Ascending aorta (tissue), 2 donors: ENCODE measurements around the gene ATP5ME. TPM values are rescaled to one million over a fixed set of nuclear protein-coding genes. Genes with fewer than 3 reads are reported as not detected.

Experiments
- DNase-seq, 2 donors: peaks; one replicate each; pipeline ENCODE4 v3.0.0-alpha.2; 2019; ENCODE audit warnings: low spot score in 2 of 2
- H3K27ac ChIP-seq, 2 donors: fragments of 200-600 bp; sonication (generic); one replicate each; pipeline ENCODE4 v1.5.1; 2016 to 2017; ENCODE audit warnings: mild to moderate bottlenecking in 1 of 2
- H3K27me3 ChIP-seq: fragments of 200-600 bp; sonication (generic); one replicate; pipeline ENCODE4 v1.5.1; 2017
- H3K36me3 ChIP-seq, 2 donors: fragments of 200-600 bp; sonication (generic); one replicate each; pipeline ENCODE4 v1.5.1; 2016
- H3K4me1 ChIP-seq, 2 donors: fragments of 200-600 bp; sonication (generic); one replicate each; pipeline ENCODE4 v1.5.1; 2016 to 2017; ENCODE audit warnings: mild to moderate bottlenecking in 1 of 2
- H3K4me3 ChIP-seq, 2 donors: fragments of 200-600 bp; sonication (generic); one replicate each; pipeline ENCODE4 v1.5.1; 2016 to 2017; ENCODE audit warnings: mild to moderate bottlenecking in 1 of 2
- H3K9me3 ChIP-seq, 2 donors: fragments of 200-600 bp; sonication (generic); one replicate each; pipeline ENCODE4 v1.5.1; 2016
- intact Hi-C: fragments of 100-400 bp; cut with DNase I; formaldehyde crosslinking; loops from one replicate; pipeline ENCODE4 v1.15.1; 2023
- total RNA-seq: library from RNA; depleted of rRNA; stranded (reverse); fragments of >200 nt; gene quantifications from one replicate; pipeline ENCODE4 v1.1.0, GENCODE V29; 2016
- TF ChIP-seq, protein P1 (sequence below), 3 experiments: fragments of 200-600 bp in 2 of 3; fragments of 450-650 bp in 1 of 3; sonication (generic) in 2 of 3; IDR thresholded peaks; one replicate each; pipeline ENCODE4 v1.5.1; 2016 to 2019; ENCODE audit warnings: antibody characterized with exemption in 3 of 3, mild to moderate bottlenecking in 1 of 3, moderate library complexity in 1 of 3

The ATP5ME gene
- total RNA-seq, 1 donor from 2014 or later: not detected

DNA sequence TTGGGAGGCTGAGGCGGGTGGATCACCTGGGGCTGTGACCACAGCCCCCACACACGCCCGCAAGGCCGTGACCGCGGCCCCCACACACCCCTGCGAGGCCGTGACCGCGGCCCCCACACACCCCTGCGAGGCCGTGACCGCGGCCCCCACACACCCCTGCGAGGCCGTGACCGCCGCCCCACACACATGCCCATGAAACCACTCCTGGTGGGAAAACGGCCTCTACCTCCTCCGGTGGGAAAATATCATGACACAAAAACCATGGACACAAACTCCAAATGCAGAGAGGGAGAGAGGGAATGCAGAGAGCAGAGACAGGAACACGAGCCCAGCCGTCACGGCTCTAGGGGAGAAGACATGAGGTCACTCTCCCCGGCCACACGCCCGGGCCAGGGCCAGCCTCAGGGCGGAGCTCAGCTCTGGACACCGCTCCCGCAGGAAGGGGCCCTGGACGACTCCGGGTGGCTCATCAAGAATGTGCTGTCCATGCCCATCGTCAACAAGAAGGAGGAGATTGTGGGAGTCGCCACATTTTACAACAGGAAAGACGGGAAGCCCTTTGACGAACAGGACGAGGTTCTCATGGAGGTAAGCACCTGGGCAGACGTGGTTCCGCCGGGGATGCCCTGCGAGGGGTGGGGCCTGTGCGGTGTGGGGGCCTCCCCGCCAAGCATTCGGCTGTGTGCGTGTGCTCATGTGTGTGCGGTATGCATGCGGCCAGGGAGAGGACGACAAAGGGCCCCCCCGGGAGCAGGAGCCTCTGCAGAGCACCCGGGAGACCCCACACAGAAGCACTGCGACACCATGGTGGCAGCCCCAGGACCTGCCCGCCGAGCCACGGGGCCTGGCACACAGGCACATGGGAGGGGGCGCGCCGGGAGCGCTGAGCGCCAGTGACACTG is 17.4 kb downstream of the ATP5ME start:
- intact Hi-C loops: no loop called here
- TF ChIP-seq, protein P1, sequence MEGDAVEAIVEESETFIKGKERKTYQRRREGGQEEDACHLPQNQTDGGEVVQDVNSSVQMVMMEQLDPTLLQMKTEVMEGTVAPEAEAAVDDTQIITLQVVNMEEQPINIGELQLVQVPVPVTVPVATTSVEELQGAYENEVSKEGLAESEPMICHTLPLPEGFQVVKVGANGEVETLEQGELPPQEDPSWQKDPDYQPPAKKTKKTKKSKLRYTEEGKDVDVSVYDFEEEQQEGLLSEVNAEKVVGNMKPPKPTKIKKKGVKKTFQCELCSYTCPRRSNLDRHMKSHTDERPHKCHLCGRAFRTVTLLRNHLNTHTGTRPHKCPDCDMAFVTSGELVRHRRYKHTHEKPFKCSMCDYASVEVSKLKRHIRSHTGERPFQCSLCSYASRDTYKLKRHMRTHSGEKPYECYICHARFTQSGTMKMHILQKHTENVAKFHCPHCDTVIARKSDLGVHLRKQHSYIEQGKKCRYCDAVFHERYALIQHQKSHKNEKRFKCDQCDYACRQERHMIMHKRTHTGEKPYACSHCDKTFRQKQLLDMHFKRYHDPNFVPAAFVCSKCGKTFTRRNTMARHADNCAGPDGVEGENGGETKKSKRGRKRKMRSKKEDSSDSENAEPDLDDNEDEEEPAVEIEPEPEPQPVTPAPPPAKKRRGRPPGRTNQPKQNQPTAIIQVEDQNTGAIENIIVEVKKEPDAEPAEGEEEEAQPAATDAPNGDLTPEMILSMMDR (IDR thresholded peaks at IDR 0.05): no peak
- no peak overlapping the region for H3K4me3 ChIP-seq
- DNase-seq: no peak
- no peaks in the 10 kb centered on the region for H3K36me3 ChIP-seq
- H3K27me3 ChIP-seq: no peaks in the 10 kb centered on the region
- H3K4me1 ChIP-seq: no peaks in the 10 kb centered on the region
- no peak overlapping the region for H3K27ac ChIP-seq
- H3K9me3 ChIP-seq: no peaks in the 10 kb centered on the region

DNA sequence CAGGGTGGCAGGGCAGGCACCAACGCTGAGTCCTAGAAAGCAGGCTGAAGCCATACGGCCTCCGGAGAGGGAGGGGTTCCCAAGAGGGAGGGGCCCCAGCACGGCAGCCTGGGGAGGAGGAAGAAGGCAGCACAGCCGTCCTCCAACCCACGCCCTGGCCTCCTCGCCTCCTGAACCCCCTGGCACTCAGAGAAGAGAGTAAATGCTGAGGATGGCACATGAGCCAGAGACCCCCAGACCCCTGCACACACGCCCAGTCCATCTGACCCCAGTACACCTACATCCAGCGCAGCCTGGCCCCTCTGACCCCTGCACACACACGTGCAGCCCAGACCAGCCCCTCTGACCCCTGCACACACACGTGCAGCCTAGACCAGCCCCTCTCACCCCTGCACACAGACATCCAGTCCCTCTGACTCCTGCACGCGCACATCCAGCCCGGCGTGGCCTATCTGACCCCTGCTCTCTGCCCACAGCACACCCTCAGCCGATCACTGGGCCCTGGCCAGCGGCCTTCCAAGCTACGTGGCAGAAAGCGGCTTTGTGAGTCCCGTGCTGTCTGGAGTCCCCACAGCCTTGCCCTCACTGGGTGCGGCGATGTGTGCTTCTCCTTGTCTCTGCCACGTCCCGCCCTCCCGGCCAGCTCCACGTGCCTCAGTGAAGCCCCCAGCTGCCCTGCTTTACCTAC is 18.5 kb downstream of the ATP5ME start:
- DNase-seq: no peak
- intact Hi-C loops: no loop called here

DNA sequence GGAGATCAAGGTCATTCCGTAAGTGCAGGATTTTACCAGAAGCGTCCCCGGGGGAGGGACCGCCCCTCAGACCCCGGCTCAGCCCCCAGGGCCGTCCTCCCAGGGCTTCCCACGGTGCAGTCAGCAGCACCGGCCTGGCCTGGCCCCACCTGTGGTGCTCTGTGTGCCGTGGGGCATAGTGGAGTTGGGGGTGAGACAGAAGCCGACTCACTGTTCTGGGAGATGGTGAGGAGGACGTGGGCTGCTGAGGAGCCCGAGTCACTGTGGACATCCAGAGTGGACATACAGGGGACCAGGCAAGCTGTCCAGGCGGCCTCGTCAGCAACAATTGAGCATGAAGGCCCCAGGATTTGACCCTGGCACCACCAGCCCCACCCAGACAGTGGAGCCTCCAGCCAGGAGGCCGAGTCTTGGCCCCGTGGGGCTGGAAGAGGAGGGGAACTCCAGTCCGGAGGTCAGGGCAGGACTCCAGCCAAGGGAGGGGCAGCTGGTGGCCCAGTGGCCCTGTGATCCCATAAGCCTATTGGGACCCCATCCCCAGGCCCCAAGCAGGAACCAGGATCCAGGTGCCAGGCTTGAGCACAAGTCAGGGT is 19.1 kb downstream of the ATP5ME start:
- Histone ChIP-seq H3K36me3 (no peaks in the 10 kb centered on the region), H3K27me3 (no peaks in the 10 kb centered on the region), H3K9me3 (no peaks in the 10 kb centered on the region), H3K4me1 (no peaks in the 10 kb centered on the region), H3K4me3 (no peak overlapping the region), H3K27ac (no peak overlapping the region)
- intact Hi-C loops: no loop called here
- no peak for DNase-seq
- TF ChIP-seq, protein P1 (IDR thresholded peaks at IDR 0.05): no peak

More for the DNA sequence above, 18.5 kb downstream of the ATP5ME start:
- H3K27ac ChIP-seq: no peak overlapping the region
- H3K9me3 ChIP-seq: no peaks in the 10 kb centered on the region
- no peak overlapping the region for H3K4me3 ChIP-seq
- H3K27me3 ChIP-seq: no peaks in the 10 kb centered on the region
- H3K36me3 ChIP-seq: no peaks in the 10 kb centered on the region
- no peaks in the 10 kb centered on the region for H3K4me1 ChIP-seq
- TF ChIP-seq, protein P1 (IDR thresholded peaks at IDR 0.05): no peak

DNA sequence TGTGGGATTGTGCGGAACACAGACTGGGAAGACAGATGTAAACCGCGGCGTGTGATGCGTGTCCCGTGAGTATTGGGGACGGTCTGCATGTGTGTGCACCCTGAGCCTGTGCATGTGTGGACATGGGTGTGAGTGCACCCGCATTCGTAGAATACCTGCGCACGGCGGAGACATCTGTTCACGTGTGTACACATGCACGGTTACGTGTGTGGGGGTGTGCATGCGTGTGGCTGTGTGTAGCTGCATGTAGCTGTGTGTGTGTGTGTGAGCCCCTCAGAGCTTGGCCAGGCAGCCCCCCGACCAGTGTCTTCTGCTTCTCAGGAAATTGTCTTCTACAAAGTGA is 19.6 kb downstream of the ATP5ME start:
- intact Hi-C loops: no loop called here
- TF ChIP-seq, protein P1 (IDR thresholded peaks at IDR 0.05): no peak
- Histone ChIP-seq H3K4me3 (no peak overlapping the region), H3K27ac (no peak overlapping the region), H3K36me3 (no peaks in the 10 kb centered on the region), H3K9me3 (no peaks in the 10 kb centered on the region), H3K27me3 (no peaks in the 10 kb centered on the region), H3K4me1 (no peaks in the 10 kb centered on the region)
- DNase-seq: no peak

DNA sequence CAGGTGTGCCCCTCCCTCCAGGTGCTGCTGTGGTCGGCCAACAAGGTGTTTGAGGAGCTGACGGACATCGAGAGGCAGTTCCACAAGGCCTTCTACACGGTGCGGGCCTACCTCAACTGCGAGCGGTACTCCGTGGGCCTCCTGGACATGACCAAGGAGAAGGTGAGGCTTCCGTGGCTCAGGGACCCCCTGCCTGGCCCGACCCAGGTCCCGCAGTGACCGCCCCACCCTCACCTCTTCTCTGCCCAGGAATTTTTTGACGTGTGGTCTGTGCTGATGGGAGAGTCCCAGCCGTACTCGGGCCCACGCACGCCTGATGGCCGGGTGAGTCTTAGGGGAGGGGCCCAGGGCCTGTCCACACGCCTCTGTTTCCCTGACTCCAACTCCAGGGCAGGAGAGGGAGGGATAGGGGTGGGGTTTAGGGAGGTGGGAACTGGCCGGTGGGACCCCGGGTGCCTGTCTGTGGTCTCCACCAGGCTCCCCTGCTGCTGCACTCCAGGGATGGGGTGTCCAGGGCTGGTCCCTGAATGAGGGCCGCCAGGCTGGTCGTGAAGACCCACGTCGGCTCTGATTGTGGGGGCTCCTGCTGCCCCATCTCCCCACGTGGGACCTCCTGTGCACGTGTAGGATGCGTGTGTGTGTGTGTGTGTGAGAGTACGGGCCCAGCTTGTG is 20.1 kb downstream of the ATP5ME start:
- TF ChIP-seq, protein P1 (IDR thresholded peaks at IDR 0.05): no peak
- H3K27me3 ChIP-seq: no peaks in the 10 kb centered on the region
- no peaks in the 10 kb centered on the region for H3K4me1 ChIP-seq
- no peak overlapping the region for H3K27ac ChIP-seq
- no peaks in the 10 kb centered on the region for H3K36me3 ChIP-seq
- no peak overlapping the region for H3K4me3 ChIP-seq
- H3K9me3 ChIP-seq: no peaks in the 10 kb centered on the region
- intact Hi-C loops: no loop called here
- no peak for DNase-seq
